GM21737 (cell line): ENCODE data around the gene SLC45A1.

Experiments
- ATAC-seq: cut with Tn5 transposase; IDR thresholded peaks from one replicate; pipeline ENCODE4 v1.9.1; 2021; ENCODE audit warnings: mild to moderate bottlenecking, moderate library complexity; ENCODE audit not compliant: unreplicated experiment

Gene SLC45A1

DNA sequence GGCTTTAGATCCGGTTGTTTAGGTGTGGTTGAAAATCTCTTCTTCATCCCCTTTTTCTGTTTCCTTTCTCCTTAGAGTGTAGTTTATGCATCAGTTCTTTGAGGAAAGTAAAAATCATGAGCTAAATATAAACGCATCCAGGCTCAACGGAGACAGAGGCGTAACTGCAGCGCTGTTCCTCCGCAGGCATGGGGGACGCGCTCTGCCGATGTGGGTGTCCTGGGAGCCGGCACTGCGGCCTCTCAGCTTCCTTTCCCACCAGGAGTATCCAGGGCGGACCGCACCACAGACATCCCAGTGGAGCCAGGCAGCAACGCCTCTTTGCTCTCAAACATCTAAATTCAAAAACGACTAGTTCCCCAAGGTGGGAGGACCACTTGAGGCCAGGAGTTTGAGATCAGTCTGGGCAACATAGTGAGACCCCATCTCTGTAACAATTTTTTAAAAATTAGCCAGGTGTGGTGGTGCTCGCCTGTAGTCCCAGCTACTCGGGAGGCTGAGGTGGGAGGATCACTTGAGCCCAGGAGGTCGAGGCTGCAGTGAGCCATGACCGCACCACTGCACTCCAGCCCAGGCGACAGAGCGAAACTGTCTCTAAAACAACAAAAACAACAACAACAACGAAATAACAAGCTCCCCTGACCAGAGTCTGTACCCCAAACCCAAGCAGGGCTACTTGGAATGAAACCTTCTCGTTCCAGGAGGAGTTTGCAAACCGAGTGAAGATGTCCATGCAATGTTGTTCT lies 16.4 kb downstream of the SLC45A1 start:
- no peak for ATAC-seq

DNA sequence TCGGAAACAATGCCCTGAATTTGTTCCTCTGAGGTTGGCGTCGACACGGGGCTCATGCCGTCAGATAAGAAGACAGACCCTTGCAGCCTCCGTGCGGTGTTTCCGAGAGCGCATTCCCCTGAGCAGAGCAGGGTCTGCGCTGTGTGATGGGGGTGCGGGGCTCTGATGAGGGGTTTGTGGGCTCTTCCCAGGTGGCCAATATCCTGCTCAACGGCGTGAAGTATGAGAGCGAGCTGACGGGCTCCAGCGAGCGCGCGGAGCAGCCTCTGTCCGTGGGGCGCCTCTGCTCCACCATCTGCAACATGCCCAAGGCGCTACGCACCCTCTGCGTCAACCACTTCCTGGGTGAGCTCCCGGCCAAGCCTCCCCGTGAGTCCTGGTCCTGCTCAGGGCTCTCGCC lies 17.3 kb downstream of the SLC45A1 start:
- ATAC-seq, result no peak

GRCh38 chr1:8337776-8338525 lies 20.0 kb downstream of the SLC45A1 start:
- ATAC-seq, result no peak

GRCh38 chr1:8338526-8339202 lies 20.8 kb downstream of the SLC45A1 start:
- no peak for ATAC-seq

DNA sequence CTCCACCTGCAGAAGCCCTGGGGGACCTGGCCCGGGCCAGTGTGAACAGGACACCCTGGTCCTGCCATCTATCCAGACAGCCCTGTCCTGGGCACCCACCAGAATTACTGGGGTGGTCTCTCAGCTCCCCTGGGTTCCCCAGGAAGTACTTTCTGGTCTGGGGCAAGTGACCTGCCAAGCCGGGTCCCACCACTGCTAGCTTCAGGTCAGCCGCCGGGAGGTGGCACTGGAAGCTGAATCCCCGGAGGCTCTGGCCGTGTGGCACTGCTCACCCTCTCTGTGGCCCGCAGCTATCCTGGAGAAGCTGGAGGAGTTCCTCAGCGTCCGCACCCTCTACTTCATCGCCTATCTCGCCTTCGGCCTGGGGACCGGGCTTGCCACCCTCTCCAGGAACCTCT lies 21.3 kb downstream of the SLC45A1 start:
- ATAC-seq, result no peak

GRCh38 chr1:8340448-8340847 lies 22.5 kb downstream of the SLC45A1 start:
- ATAC-seq, result no peak

- ATAC-seq, result no peak
These were observed 24.4 kb downstream of the SLC45A1 start for GRCh38 chr1:8342325-8342724.

DNA sequence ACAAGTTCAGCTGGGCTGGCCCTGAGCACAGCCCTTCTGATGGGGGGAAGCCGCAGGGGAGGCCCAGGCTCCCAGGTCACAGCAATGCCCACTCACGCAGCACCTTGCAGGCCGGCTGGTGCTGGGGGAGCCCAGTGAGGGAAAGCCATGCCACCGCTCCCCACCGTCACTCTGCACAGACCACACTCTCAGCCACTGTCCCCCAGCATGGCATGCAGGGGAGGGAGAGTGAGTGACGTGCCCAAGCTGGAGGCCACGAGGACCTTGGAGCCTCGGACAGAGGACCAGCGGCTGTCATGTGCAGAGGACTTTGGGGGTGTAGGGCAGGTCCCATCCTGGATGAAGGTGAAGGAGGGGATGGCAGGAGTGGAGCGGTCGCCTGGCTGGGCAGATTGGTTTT lies 25.1 kb downstream of the SLC45A1 start:
- no peak for ATAC-seq

- ATAC-seq, result no peak
These were observed 25.6 kb downstream of the SLC45A1 start for GRCh38 chr1:8343464-8344001.

DNA sequence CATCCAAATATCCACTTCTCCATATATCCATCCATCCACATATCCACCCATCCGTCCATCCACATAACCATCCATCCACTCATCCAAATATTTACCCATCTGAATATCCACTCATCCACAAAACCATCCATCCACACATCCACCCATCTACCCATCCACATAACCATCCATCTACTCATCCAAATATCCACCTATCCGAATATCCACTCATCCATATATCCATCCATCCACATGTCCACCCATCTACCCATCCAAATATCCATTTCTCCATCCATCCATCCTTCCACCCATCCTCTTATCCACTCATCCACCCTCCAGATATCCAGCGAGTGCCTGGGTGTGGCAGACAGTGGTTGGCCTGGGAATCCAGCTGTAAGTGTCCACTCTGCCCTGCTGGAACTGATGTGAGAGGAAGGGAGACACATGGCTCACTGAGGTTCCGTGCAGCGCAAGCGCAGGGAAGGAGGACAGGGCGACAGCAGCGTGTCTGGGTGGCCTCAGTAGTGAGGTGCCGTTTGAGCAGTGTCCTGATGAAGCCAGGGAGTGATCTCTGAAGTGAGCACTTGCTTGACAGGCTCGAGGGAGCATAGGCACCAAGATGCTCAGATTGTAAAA lies 27.1 kb downstream of the SLC45A1 start:
- ATAC-seq, result no peak

DNA sequence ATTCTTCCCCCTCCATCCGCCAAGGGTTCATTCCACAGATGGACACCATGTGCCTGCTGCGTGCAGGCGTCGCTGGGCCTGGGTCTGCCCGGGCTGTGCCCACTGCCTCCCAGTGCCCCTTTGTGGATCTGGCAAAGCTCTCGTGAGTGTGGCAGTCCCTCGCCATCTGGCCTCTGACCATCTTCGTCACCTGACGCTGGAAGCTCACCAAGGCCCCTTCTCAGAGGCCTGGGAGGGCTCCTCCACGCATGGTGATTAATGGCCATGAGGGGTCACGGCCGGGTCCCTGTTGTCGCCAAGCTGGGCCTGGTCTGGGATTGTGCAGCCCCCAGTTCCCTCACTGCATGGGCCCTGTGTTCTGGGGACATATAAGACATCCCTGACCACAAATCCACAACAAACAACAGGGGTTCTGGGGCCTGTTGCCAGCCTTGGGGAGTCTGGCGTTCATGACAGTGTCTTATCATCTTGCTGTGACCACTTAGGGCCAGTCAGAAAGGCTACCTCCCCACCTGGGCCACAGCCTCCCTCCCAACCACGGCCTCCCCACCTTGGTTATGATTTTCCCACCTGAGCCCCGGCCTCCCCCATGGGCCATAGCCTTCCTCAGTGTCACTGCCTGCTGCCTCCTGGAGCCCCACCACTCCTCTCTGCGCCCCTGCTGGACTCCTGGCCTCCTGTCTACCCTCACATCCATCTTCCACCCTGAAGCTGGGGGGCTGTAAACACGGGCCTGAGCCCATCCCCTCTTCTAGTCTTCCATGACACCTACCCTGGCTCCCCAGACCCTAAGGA lies 27.9 kb downstream of the SLC45A1 start:
- ATAC-seq, result no peak

- ATAC-seq, result no peak
These were observed 29.7 kb downstream of the SLC45A1 start for GRCh38 chr1:8347635-8348034.

DNA sequence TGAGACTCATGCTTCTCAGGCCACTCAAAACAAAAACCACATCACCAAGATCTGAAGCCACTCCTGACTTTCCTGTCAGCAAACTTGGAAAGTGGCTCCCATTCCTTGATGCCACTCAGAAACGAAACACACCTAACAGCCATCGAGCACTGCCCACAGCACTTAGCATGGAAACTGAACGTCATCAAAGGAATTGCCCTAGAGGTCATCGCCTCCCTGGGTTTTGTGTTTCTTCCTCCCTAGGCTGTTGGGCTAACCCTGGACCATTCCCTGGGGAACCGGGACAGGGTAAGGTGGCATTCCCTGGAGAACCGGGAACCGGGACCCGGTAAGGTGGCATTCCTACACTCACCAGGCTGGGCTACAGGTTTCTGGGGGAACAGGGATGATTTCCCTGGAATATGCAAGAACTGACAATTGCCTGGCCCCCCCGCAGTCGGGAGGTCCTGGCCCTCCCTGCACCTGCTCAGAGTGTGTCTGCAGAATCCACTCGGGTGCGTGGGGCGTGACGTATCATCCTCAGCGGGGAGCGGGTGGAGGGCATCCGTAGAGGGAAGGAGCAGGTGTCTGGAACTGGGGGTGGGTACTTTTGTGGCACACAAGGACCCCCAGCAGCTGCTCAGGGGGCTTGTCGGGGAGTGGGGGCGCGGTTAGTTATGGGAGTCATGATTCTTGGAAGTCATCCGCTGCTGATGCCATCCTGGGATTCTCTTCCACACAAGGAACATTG lies 30.3 kb downstream of the SLC45A1 start:
- no peak for ATAC-seq

GRCh38 chr1:8348777-8349472 lies 31.0 kb downstream of the SLC45A1 start:
- ATAC-seq, result no peak

GRCh38 chr1:8349473-8349865 lies 31.6 kb downstream of the SLC45A1 start:
- no peak for ATAC-seq

GRCh38 chr1:8349961-8350360 lies 32.0 kb downstream of the SLC45A1 start:
- ATAC-seq, result no peak

DNA sequence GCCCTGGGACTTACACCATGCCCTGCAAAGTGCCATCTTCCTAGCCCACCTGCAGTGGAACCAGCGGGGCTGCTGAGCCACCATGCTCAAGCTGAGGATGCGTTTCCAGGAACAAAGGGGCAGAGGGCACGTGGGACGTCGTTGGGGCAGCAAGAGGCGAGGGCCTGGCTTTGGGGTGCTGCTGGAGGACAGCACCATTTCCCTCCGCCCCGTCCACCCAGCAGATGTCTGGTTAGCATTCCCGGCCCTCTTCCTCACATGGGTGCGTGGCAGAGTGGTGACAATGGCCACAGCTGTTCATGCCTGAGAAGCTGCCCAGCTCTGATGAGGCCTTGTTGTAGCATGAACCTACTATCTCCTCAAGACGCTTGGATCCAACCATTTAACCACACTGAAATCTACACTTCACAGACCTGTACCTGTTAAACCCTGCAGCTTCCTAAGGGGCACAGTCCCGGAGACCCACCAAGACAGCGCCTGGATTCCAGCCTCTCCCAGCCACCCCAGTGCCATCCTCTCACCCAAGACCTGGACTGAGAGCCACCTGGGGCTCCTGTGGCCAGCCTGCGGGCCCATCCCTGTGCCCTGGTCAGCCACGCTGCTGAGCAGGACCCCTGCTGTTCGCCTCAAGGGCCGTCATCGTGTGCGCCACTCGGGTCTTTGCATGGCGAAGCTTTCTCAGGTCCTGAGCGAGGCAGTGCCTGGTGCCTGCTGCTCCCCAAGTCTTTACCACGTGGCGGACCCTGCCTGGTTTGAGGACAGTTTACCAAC lies 33.2 kb downstream of the SLC45A1 start:
- no peak for ATAC-seq

GRCh38 chr1:8351693-8352470 lies 34.0 kb downstream of the SLC45A1 start:
- ATAC-seq, result no peak
